Colonic mucosa (tissue), 4 donors: ENCODE results near the gene RNF130. TPM values are rescaled to one million over a fixed set of nuclear protein-coding genes. Genes with fewer than 3 reads are reported as not detected.

Source experiments
- DNase-seq: peaks from one replicate; pipeline ENCODE4 v3.0.0-alpha.2; 2020
- H3K27ac ChIP-seq: fragments of 200-600 bp; one replicate; pipeline ENCODE4 v1.8.0; 2021
- H3K27me3 ChIP-seq: fragments of 200-600 bp; one replicate; pipeline ENCODE4 v1.8.0; 2021
- H3K36me3 ChIP-seq: fragments of 200-600 bp; one replicate; pipeline ENCODE4 v1.8.0; 2021
- H3K4me1 ChIP-seq: fragments of 200-600 bp; one replicate; pipeline ENCODE4 v1.8.0; 2021; ENCODE audit warnings: mild to moderate bottlenecking
- H3K4me3 ChIP-seq: fragments of 200-600 bp; one replicate; pipeline ENCODE4 v1.8.0; 2021
- H3K9ac ChIP-seq, 2 donors: one replicate each; pipeline ENCODE4 v1.7.0; 2013; ENCODE audit warnings: control low read depth in 2 of 2, low read depth in 2 of 2, low read length in 2 of 2
- H3K9me3 ChIP-seq: fragments of 200-600 bp; one replicate; pipeline ENCODE4 v1.8.0; 2021
- intact Hi-C: fragments of 100-400 bp; cut with DNase I; formaldehyde crosslinking; loops from one replicate; pipeline ENCODE4 v1.14.1; 2022
- total RNA-seq, 2 donors: library from RNA; stranded (reverse); fragmentation: NEBNext Ultra II Directional in 1 of 2; extraction: Animal tissue kit (Norgen Biotek cat#: 25700) in 1 of 2; gene quantifications; one replicate each; pipeline ENCODE4 v1.2.1, GENCODE V29; 2021
- TF ChIP-seq, protein P1 (sequence below): fragments of 200-600 bp; IDR thresholded peaks from one replicate; pipeline ENCODE4 v1.8.0; 2022; ENCODE audit warnings: antibody characterized with exemption, mild to moderate bottlenecking
- donor health status: healthy.
- donor health status: DM: no; HTN: no; CAD: no.
- donor health status: DM: no; HTN: no; CAD: no.

RNF130 gene
- total RNA-seq, 2 donors from 2014 or later: 32.0 to 41.7 TPM

DNA sequence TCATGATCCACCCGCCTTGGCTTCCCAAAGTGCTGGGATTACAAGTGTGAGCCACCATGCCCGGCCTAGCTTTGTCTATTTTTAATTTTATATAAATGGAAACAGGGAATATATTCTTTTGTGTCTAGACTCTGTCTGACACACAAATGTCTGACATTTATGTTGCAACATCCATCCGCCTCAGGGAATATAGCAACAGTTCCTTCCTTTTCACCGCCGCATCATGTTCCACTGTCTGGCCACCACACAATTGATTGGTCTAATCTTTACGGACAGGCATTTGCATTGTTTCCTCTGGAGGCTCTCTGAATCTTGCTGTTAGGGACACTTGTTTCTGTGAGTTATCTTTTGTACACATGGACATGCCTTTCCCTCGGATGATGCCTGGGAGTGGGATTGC is 143.7 kb downstream of the RNF130 start:
- TF ChIP-seq, protein P1, sequence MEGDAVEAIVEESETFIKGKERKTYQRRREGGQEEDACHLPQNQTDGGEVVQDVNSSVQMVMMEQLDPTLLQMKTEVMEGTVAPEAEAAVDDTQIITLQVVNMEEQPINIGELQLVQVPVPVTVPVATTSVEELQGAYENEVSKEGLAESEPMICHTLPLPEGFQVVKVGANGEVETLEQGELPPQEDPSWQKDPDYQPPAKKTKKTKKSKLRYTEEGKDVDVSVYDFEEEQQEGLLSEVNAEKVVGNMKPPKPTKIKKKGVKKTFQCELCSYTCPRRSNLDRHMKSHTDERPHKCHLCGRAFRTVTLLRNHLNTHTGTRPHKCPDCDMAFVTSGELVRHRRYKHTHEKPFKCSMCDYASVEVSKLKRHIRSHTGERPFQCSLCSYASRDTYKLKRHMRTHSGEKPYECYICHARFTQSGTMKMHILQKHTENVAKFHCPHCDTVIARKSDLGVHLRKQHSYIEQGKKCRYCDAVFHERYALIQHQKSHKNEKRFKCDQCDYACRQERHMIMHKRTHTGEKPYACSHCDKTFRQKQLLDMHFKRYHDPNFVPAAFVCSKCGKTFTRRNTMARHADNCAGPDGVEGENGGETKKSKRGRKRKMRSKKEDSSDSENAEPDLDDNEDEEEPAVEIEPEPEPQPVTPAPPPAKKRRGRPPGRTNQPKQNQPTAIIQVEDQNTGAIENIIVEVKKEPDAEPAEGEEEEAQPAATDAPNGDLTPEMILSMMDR: no peak
- no peak for DNase-seq
- Histone ChIP-seq H3K36me3 (no peaks in the 10 kb centered on the region), H3K9me3 (no peaks in the 10 kb centered on the region), H3K27me3 (no peaks in the 10 kb centered on the region), H3K27ac (no peak overlapping the region), H3K9ac (no peak overlapping the region), H3K4me1 (no peaks in the 10 kb centered on the region), H3K4me3 (no peak overlapping the region)
- intact Hi-C loops: no loop called here

DNA sequence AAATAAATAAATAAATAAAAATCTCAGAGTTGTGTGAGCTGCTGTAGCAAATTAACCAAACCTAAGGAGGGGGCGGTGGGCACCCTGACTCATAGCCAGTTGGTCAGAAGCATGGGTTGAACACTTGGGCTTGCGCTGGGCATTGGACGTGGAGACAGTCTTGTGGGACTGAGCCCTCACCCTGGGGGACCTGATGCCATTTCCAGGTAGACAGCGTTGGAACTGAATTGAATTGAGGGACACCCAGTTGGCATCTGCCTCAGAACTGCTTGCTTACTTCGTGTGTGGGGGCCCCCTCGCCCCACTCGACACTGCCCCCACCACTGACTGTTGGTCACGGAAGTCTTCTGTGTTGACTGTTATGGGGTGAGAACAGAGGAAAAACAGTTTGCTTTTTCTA is 144.9 kb downstream of the RNF130 start:
- H3K27ac ChIP-seq: no peak overlapping the region
- no peak overlapping the region for H3K9ac ChIP-seq
- intact Hi-C loops: no loop called here

DNA sequence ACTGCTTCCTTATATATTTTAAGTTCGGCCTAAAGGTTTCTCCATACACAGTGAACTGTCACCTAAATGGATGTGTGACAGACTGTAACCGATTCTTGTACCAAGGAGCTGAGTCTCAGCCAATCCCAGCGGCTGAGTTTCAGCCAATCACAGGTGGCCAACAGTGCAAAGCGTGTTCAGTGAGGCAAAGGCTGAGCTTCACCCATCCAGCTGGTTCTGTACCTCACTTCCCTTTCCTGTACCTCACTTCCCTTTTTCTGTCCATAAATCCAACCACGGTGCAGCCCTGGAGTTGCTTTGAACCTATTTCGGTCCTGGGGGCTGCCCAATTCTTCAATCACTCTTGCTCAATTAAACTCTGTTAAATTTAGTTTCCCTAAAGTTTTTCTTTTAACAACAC is 148.1 kb downstream of the RNF130 start:
- DNase-seq: no peak
- Histone ChIP-seq H3K9me3 (no peaks in the 10 kb centered on the region), H3K27me3 (no peaks in the 10 kb centered on the region), H3K27ac (no peak overlapping the region), H3K4me1 (no peaks in the 10 kb centered on the region), H3K36me3 (no peaks in the 10 kb centered on the region), H3K9ac (no peak overlapping the region), H3K4me3 (no peak overlapping the region)
- TF ChIP-seq, protein P1: no peak
- intact Hi-C loops: no loop called here

More for the DNA sequence above, 144.9 kb downstream of the RNF130 start:
- no peaks in the 10 kb centered on the region for H3K27me3 ChIP-seq
- H3K4me3 ChIP-seq: no peak overlapping the region
- no peaks in the 10 kb centered on the region for H3K36me3 ChIP-seq
- DNase-seq: no peak
- no peaks in the 10 kb centered on the region for H3K4me1 ChIP-seq
- TF ChIP-seq, protein P1: no peak
- H3K9me3 ChIP-seq: no peaks in the 10 kb centered on the region

DNA sequence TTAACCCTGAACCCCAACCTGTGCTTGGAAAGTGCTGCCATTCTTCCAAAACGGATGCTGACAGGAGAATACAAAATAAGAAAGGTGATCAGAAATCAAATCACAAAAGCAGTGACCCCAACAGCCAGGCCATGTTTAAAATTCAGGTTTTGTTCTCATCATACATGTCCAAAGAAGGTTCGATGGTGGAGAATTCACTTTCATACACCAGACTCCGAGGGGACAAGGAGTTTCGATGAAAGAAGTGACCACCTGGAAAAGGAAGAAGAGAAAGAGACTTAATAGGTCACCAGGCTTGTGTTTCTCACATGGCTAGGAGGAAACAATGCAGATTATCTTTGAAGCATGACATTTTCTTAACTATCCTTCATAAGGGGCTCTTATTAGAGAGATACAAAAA is 151.4 kb downstream of the RNF130 start:
- Histone ChIP-seq H3K27ac (no peak overlapping the region), H3K4me3 (no peak overlapping the region), H3K9ac (no peak overlapping the region), H3K36me3 (no peaks in the 10 kb centered on the region), H3K9me3 (no peaks in the 10 kb centered on the region), H3K4me1 (no peaks in the 10 kb centered on the region), H3K27me3 (no peaks in the 10 kb centered on the region)
- TF ChIP-seq, protein P1: no peak
- no peak for DNase-seq
- intact Hi-C loops: no loop called here

DNA sequence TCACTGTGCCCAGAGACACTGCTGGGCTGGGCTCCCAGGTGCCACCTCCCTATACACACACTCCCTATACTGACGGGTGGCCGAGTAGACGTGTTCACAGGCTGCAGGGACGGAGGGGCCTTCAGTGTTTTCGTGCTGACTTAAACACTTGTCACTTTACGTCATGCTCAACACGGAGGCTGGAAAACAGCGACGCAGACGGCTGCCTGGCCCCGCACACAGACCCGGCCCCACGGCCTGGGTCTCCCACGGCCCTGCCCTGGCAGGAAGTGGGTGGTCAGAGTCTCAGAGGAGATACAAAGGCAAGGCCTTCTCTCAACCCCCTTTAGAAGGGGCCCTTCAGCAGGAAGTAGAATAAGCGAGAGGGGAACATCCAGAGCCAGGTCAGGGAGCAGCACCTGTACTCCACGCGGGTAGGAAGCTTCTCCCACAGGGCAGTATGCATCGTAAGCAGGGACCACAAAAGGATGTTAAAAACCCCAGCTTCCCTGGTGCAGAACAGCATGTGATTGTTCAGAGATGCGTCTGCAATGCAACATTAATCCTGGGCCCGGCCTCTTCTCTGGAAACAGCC is 152.0 kb downstream of the RNF130 start:
- Histone ChIP-seq H3K9ac (no peak overlapping the region), H3K4me3 (no peak overlapping the region), H3K27ac (no peak overlapping the region), H3K36me3 (no peaks in the 10 kb centered on the region), H3K4me1 (no peaks in the 10 kb centered on the region), H3K27me3 (no peaks in the 10 kb centered on the region), H3K9me3 (no peaks in the 10 kb centered on the region)
- DNase-seq: no peak
- TF ChIP-seq, protein P1: no peak
- intact Hi-C loops: loop anchor here (5.0 kb wide), 1 partner anchor 168 kb away; no protein-coding TSS in a partner anchor
